ENCODE measurements around the gene R3HCC1L.

Gene R3HCC1L

DNA sequence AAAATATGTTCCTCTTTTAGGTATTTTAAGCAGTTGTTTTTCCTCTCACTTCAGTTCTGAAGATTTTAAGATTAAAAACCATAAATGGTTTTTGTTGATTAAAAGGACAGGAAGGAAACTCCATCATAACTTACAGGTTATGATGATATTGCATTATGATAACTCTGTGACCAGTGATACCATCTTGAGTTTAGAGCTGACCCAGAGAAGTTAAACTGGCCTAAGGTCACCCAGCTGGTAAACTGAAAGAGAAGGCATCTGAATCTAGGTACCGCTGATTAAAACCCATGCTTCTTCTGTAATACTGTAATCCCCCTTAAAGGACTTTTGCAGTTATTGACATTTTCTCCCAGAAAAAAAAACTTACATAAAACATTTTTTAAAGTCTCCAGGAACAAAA lies 103.9 kb downstream of the R3HCC1L start:
- no peaks in the 10 kb centered on the region for H3K4me1 ChIP-seq (ENCODE audit: control insufficient read depth, insufficient read depth, low read length)
- H3K27me3 ChIP-seq (ENCODE audit: control insufficient read depth, insufficient read depth, low read length): no peaks in the 10 kb centered on the region
- H3K9ac ChIP-seq (ENCODE audit: low read depth, low read length): no peak overlapping the region
- no peak overlapping the region for H3K4me3 ChIP-seq (ENCODE audit: low read length)
- H3K4me2 ChIP-seq (ENCODE audit: low read length): no peak overlapping the region
- peaks cover 33% of the 10 kb centered on the region for H3K36me3 ChIP-seq (ENCODE audit: insufficient read depth, low read length)
- no peaks in the 10 kb centered on the region for H3K9me3 ChIP-seq (replicated peaks; ENCODE audit: low read length)

GRCh38 chr10:98240524-98240923 lies 106.1 kb downstream of the R3HCC1L start:
- Histone ChIP-seq H3K27me3 (ENCODE audit: control insufficient read depth, insufficient read depth, low read length) (no peaks in the 10 kb centered on the region), H3K4me3 (ENCODE audit: low read length) (no peak overlapping the region), H3K9me3 (replicated peaks; ENCODE audit: low read length) (no peaks in the 10 kb centered on the region), H3K4me2 (ENCODE audit: low read length) (no peak overlapping the region), H3K9ac (ENCODE audit: low read depth, low read length) (no peak overlapping the region), H3K36me3 (ENCODE audit: insufficient read depth, low read length) (peaks cover 43% of the 10 kb centered on the region), H3K4me1 (ENCODE audit: control insufficient read depth, insufficient read depth, low read length) (no peaks in the 10 kb centered on the region)

DNA sequence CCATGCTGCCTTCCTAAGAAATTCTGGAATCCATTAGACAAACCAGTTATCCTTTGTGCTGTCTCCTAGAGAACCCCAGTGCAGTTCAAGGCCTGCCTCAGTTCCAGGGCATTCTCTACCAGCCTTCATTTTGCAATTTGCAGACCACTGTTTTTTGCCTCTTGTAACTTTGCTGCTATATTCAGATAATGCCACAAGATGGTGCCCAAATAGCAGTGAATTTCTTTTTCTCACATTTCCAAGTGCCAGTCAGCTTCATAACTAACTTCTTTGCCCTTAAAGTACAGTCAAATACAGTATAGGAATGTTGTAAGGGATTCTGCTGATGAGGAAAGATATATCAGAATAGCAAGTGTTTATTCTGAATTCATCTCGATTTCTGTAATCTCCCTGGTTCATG lies 108.4 kb downstream of the R3HCC1L start:
- no peak overlapping the region for H3K9ac ChIP-seq (ENCODE audit: low read depth, low read length)
- H3K9me3 ChIP-seq (replicated peaks; ENCODE audit: low read length): no peaks in the 10 kb centered on the region
- H3K36me3 ChIP-seq (ENCODE audit: insufficient read depth, low read length): peaks cover 33% of the 10 kb centered on the region
- H3K4me1 ChIP-seq (ENCODE audit: control insufficient read depth, insufficient read depth, low read length): no peaks in the 10 kb centered on the region
- no peak overlapping the region for H3K4me2 ChIP-seq (ENCODE audit: low read length)
- H3K4me3 ChIP-seq (ENCODE audit: low read length): no peak overlapping the region
- H3K27me3 ChIP-seq (ENCODE audit: control insufficient read depth, insufficient read depth, low read length): no peaks in the 10 kb centered on the region

DNA sequence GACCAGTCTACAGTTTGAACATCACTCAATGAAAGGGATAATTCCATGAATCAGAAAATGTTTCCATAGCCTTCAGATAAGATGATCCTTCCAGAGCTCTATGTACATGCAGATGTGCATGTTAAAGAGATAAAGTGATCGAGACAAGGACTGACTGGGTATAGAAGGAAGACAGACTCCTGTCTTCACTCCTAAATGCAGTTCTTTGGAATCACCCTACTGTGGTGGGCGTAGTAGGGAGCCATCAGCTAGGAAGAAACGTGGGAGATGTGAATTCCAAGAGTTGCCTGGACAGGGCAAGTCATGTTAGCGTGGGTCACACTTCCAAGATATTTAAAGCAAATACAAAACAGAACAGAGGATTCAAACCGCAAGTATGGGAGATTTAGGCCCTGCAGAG lies 109.7 kb downstream of the R3HCC1L start:
- no peaks in the 10 kb centered on the region for H3K9me3 ChIP-seq (replicated peaks; ENCODE audit: low read length)
- no peak overlapping the region for H3K9ac ChIP-seq (ENCODE audit: low read depth, low read length)
- H3K4me2 ChIP-seq (ENCODE audit: low read length): no peak overlapping the region
- no peak overlapping the region for H3K4me3 ChIP-seq (ENCODE audit: low read length)
- peaks cover 44% of the 10 kb centered on the region for H3K36me3 ChIP-seq (ENCODE audit: insufficient read depth, low read length)
- H3K27me3 ChIP-seq (ENCODE audit: control insufficient read depth, insufficient read depth, low read length): no peaks in the 10 kb centered on the region
- no peaks in the 10 kb centered on the region for H3K4me1 ChIP-seq (ENCODE audit: control insufficient read depth, insufficient read depth, low read length)

GRCh38 chr10:98244586-98244985 lies 110.1 kb downstream of the R3HCC1L start:
- Histone ChIP-seq H3K9ac (ENCODE audit: low read depth, low read length) (no peak overlapping the region), H3K27me3 (ENCODE audit: control insufficient read depth, insufficient read depth, low read length) (no peaks in the 10 kb centered on the region), H3K9me3 (replicated peaks; ENCODE audit: low read length) (no peaks in the 10 kb centered on the region), H3K4me2 (ENCODE audit: low read length) (no peak overlapping the region), H3K36me3 (ENCODE audit: insufficient read depth, low read length) (peaks cover 49% of the 10 kb centered on the region), H3K4me1 (ENCODE audit: control insufficient read depth, insufficient read depth, low read length) (no peaks in the 10 kb centered on the region), H3K4me3 (ENCODE audit: low read length) (no peak overlapping the region)

DNA sequence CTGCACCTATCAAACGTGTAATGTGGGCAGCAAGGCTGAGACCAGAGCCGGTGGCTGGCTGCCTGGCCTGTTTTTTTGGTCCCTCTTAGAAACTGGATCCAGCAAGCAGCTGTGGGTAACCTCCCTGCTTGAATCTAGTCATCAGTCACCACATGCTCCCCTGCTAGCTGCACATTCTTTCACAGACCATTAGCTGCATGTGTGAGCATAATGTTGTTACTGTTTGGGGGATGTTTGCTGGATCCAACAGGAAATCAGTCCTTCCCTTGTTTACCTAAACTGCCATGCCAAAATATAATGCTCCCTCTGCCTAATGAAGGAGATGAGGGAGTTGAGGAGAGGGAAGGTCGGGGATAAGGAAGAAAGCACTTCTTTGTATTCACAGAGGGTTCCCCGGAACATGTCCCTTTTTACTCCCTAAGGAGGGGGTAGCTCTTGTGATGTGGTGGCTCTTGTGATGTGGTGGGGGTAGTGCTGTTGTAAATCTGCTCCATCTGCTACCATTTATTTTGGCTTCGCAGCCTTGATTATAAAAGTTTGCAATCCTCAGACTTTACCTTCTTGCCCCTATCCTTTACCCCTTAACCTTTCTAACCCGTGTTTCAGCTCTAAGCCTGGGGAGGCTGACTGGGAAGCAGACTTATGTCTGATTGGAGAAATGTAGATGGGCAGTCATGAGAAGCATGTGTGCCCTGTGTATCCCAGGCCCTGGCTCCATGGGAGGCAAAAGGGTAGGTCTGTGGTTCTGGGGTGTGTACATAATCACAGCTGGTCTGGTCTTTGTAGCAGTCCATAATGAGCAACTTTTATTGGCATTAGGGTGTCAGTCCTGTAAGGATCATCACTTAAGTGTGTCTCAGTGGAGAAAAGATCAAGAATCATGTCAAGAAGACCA lies 112.7 kb downstream of the R3HCC1L start:
- Histone ChIP-seq H3K27me3 (ENCODE audit: control insufficient read depth, insufficient read depth, low read length) (no peaks in the 10 kb centered on the region), H3K4me3 (ENCODE audit: low read length) (no peak overlapping the region), H3K9me3 (replicated peaks; ENCODE audit: low read length) (no peaks in the 10 kb centered on the region), H3K36me3 (ENCODE audit: insufficient read depth, low read length) (peaks cover 70% of the 10 kb centered on the region), H3K4me2 (ENCODE audit: low read length) (no peak overlapping the region), H3K4me1 (ENCODE audit: control insufficient read depth, insufficient read depth, low read length) (no peaks in the 10 kb centered on the region), H3K9ac (ENCODE audit: low read depth, low read length) (no peak overlapping the region)

DNA sequence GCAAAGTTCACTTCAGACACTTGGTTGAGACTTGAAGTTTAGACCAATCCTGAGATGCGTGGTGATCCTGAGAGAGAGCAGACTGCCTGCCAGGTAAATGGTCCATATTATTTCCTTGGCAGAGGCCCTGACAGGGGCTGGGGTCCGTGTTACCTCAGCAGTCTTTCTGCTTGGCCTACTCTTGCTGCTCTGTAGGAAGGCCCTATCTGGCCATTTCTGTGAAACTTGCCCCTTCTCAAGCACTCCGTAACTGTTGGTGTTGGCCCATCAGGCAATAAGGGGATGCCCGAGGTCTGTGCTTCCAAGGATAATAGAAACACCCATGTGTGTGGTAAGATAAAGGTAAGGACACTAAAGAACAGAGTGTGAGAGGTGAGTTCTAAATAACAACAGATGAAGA lies 113.6 kb downstream of the R3HCC1L start:
- Histone ChIP-seq H3K4me2 (ENCODE audit: low read length) (no peak overlapping the region), H3K4me1 (ENCODE audit: control insufficient read depth, insufficient read depth, low read length) (no peaks in the 10 kb centered on the region), H3K36me3 (ENCODE audit: insufficient read depth, low read length) (peaks cover 70% of the 10 kb centered on the region), H3K27me3 (ENCODE audit: control insufficient read depth, insufficient read depth, low read length) (no peaks in the 10 kb centered on the region), H3K4me3 (ENCODE audit: low read length) (no peak overlapping the region), H3K9ac (ENCODE audit: low read depth, low read length) (no peak overlapping the region), H3K9me3 (replicated peaks; ENCODE audit: low read length) (no peaks in the 10 kb centered on the region)

GRCh38 chr10:98249134-98249533 lies 114.7 kb downstream of the R3HCC1L start:
- H3K4me3 ChIP-seq (ENCODE audit: low read length): no peak overlapping the region
- H3K4me2 ChIP-seq (ENCODE audit: low read length): no peak overlapping the region
- H3K4me1 ChIP-seq (ENCODE audit: control insufficient read depth, insufficient read depth, low read length): no peaks in the 10 kb centered on the region
- H3K9ac ChIP-seq (ENCODE audit: low read depth, low read length): no peak overlapping the region
- peaks cover 66% of the 10 kb centered on the region for H3K36me3 ChIP-seq (ENCODE audit: insufficient read depth, low read length)
- H3K9me3 ChIP-seq (replicated peaks; ENCODE audit: low read length): no peaks in the 10 kb centered on the region
- no peaks in the 10 kb centered on the region for H3K27me3 ChIP-seq (ENCODE audit: control insufficient read depth, insufficient read depth, low read length)

DNA sequence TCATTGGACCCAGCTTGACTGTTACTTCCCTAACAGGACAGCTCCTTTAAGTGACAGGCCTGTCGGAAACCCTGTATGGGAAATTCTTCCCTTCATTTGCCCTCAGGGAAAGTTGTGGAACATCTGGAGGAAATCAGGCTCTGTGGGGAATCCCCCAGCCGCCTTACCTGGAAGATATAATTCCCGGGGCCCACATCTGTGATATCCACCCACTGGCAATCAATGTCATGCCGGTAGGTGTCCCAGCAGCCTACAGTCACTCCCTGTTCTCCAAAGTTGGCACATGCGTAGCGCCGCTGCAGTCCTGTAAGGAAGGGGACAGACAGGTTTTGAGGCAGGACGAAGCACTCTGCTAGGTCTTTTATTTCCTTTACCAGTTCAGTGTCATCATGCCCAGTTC lies 116.9 kb downstream of the R3HCC1L start:
- H3K4me3 ChIP-seq (ENCODE audit: low read length): no peak overlapping the region
- H3K9me3 ChIP-seq (replicated peaks; ENCODE audit: low read length): no peaks in the 10 kb centered on the region
- no peak overlapping the region for H3K4me2 ChIP-seq (ENCODE audit: low read length)
- no peaks in the 10 kb centered on the region for H3K4me1 ChIP-seq (ENCODE audit: control insufficient read depth, insufficient read depth, low read length)
- H3K27me3 ChIP-seq (ENCODE audit: control insufficient read depth, insufficient read depth, low read length): no peaks in the 10 kb centered on the region
- no peak overlapping the region for H3K9ac ChIP-seq (ENCODE audit: low read depth, low read length)
- peaks cover 51% of the 10 kb centered on the region for H3K36me3 ChIP-seq (ENCODE audit: insufficient read depth, low read length)

GRCh38 chr10:98252464-98252863 lies 118.0 kb downstream of the R3HCC1L start:
- no peaks in the 10 kb centered on the region for H3K9me3 ChIP-seq (replicated peaks; ENCODE audit: low read length)
- H3K4me2 ChIP-seq (ENCODE audit: low read length): no peak overlapping the region
- peaks cover 45% of the 10 kb centered on the region for H3K36me3 ChIP-seq (ENCODE audit: insufficient read depth, low read length)
- H3K4me3 ChIP-seq (ENCODE audit: low read length): no peak overlapping the region
- H3K9ac ChIP-seq (ENCODE audit: low read depth, low read length): no peak overlapping the region
- H3K27me3 ChIP-seq (ENCODE audit: control insufficient read depth, insufficient read depth, low read length): no peaks in the 10 kb centered on the region
- no peaks in the 10 kb centered on the region for H3K4me1 ChIP-seq (ENCODE audit: control insufficient read depth, insufficient read depth, low read length)

- H3K36me3 ChIP-seq (ENCODE audit: insufficient read depth, low read length): peaks cover 35% of the 10 kb centered on the region
- H3K4me3 ChIP-seq (ENCODE audit: low read length): no peak overlapping the region
- H3K4me1 ChIP-seq (ENCODE audit: control insufficient read depth, insufficient read depth, low read length): no peaks in the 10 kb centered on the region
- no peak overlapping the region for H3K4me2 ChIP-seq (ENCODE audit: low read length)
- no peak overlapping the region for H3K9ac ChIP-seq (ENCODE audit: low read depth, low read length)
- H3K9me3 ChIP-seq (replicated peaks; ENCODE audit: low read length): no peaks in the 10 kb centered on the region
- no peaks in the 10 kb centered on the region for H3K27me3 ChIP-seq (ENCODE audit: control insufficient read depth, insufficient read depth, low read length)
Observed at GRCh38 chr10:98253499-98253898, 119.0 kb downstream of the R3HCC1L start.
